ENCODE results near the gene MMP19. TPM values are rescaled to one million over a fixed set of nuclear protein-coding genes. Genes with fewer than 3 reads are reported as not detected.

Gene MMP19
- total and polyA plus RNA-seq, 11 donors = 0.48 to 16.1 (median 2.8) TPM

- Histone ChIP-seq H3K27ac (peak within 1 kb of the TSS; percentile 62 to 92 (median 84)), H3K9me3 (no peaks in the 10 kb centered on the region), H3K36me3 (peaks cover 0 to 67% (median 55%) of the 10 kb centered on the region in 9 donors), H3K4me3 (peak within 1 kb of the TSS; percentile 59 to 95 (median 74)), H3K4me1 (peaks cover 4 to 43% (median 30%) of the 10 kb centered on the region in 12 donors), H3K27me3 (no peaks in the 10 kb centered on the region)
- ATAC-seq = peak; percentile 98 to 99 (median 99)
- TF ChIP-seq CTCF (IDR thresholded peaks at IDR 0.05) (no peak), POLR2A (IDR thresholded peaks at IDR 0.05) (peak in 1 of 2 donors; percentile 47)
- 0% methylated on average over 38 of the region's 38 CpGs for WGBS, 4 donors
- DNase-seq = peak; percentile 96 to 98 (median 98)
- intact Hi-C loops (cut with DNase I) = loop anchor here in 7 of 10 donors (1.0 to 10.0 kb wide), 9 partner anchors 12 to 225 kb away; partner anchors contain the start of genes PYM1 (in 3 of the 7), DNAJC14 (in 1 of the 7), GDF11 (in 1 of the 7) and RAB5B (in 1 of the 7)
Observed at GRCh38 chr12:55817345-55818139, 25.2 kb downstream of the MMP19 start, which contains the start of the genes ORMDL2 and SARNP. TSS of gene ORMDL2 (plus strand) at chr12:55818041. CDS start at chr12:55819000, 959 bp downstream. TSS of gene SARNP (minus strand) at chr12:55817724. CDS start at chr12:55817701, 23 bp downstream.

DNA sequence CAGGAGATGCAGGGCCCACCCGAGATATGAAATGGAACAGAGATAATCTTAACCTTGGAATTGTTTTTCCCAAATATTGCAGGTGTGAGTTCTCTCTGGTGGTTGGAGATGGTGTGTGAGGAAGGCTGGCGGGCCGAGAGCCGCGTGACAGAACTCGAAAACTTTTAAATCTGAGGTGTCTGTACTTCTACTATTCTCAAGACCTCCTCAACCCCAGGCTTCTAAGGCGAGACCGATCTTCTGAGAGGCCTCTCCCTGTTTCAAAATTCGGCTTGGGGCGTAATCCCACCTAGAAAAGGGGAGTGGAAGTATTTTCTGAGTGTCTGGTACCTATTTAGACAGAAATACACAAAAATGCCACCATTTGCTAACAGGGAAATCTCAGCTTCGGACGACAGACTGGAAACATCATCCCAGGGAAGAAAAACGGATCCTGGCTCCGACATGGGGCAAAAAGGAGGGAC lies 25.8 kb downstream of the MMP19 start:
- Histone ChIP-seq H3K27ac (peak overlapping the region; percentile 51 to 92 (median 84)), H3K27me3 (no peaks in the 10 kb centered on the region), H3K9me3 (no peaks in the 10 kb centered on the region), H3K36me3 (peaks cover 0 to 67% (median 48%) of the 10 kb centered on the region in 9 donors), H3K4me3 (peak overlapping the region; percentile 50 to 95 (median 74)), H3K4me1 (peaks cover 4 to 50% (median 34%) of the 10 kb centered on the region in 12 donors)
- intact Hi-C loops (cut with DNase I) = loop anchor here in 7 of 10 donors (1.0 to 10.0 kb wide), 8 partner anchors 12 to 225 kb away; partner anchors contain the start of genes PYM1 (in 2 of the 7), DNAJC14 (in 1 of the 7), GDF11 (in 1 of the 7) and RAB5B (in 1 of the 7)
- 0 to 1% (median 1%) methylated on average over 14 of the region's 14 CpGs for WGBS, 4 donors
- ATAC-seq = no peak
- TF ChIP-seq POLR2A (IDR thresholded peaks at IDR 0.05) (no peak), CTCF (IDR thresholded peaks at IDR 0.05) (no peak)
- no peak for DNase-seq

- DNase-seq (no peak), ATAC-seq (no peak)
- no peak for TF ChIP-seq POLR2A (IDR thresholded peaks at IDR 0.05)
- no peak for TF ChIP-seq CTCF (IDR thresholded peaks at IDR 0.05)
- Histone ChIP-seq H3K27me3 (no peaks in the 10 kb centered on the region), H3K36me3 (peaks cover 0 to 64% (median 37%) of the 10 kb centered on the region in 9 donors), H3K4me1 (peaks cover 4 to 52% (median 39%) of the 10 kb centered on the region in 12 donors), H3K9me3 (no peaks in the 10 kb centered on the region), H3K4me3 (peak overlapping the region in 4 of 12 donors; percentile 3 to 87 (median 70)), H3K27ac (no peak overlapping the region)
- intact Hi-C loops (cut with DNase I) = loop anchor here in 6 of 10 donors (5.0 to 10.0 kb wide), 7 partner anchors 73 to 227 kb away; partner anchors contain the start of genes PYM1 (in 2 of the 6), GDF11 (in 1 of the 6), RAB5B (in 1 of the 6) and RPS26 (in 1 of the 6)
- WGBS, 4 donors = 80 to 84% (median 83%) methylated on average over 12 of the region's 12 CpGs
Observed at GRCh38 chr12:55815473-55815872, 27.3 kb downstream of the MMP19 start.

GRCh38 chr12:55814257-55814656 lies 28.5 kb downstream of the MMP19 start:
- Histone ChIP-seq H3K36me3 (peaks cover 0 to 62% (median 29%) of the 10 kb centered on the region in 9 donors), H3K27ac (no peak overlapping the region), H3K9me3 (no peaks in the 10 kb centered on the region), H3K4me3 (no peak overlapping the region), H3K4me1 (peaks cover 4 to 52% (median 39%) of the 10 kb centered on the region in 12 donors), H3K27me3 (no peaks in the 10 kb centered on the region)
- DNase-seq (no peak), ATAC-seq (no peak)
- no peak for TF ChIP-seq POLR2A (IDR thresholded peaks at IDR 0.05)
- no peak for TF ChIP-seq CTCF (IDR thresholded peaks at IDR 0.05)
- intact Hi-C loops (cut with DNase I) = loop anchor here in 1 of 10 donors (5.0 to 10.0 kb wide), 2 partner anchors 72 to 221 kb away; partner anchors contain the start of gene GDF11
